ENCODE results near the gene MUTYH.
"Not testable (repeated sequence)": the region's sequence is repeated elsewhere in the genome, so short reads cannot be mapped to it uniquely, and the experiment has no call there.

The MUTYH gene

GRCh38 chr1:45339789-45340558 is at the start of gene MUTYH, which contains the start of gene TOE1:
Gene MUTYH (minus strand): TSS chr1:45340440. CDS start chr1:45334505, 5,935 bp downstream.
Gene TOE1 (plus strand): TSS chr1:45340170. CDS start chr1:45340253, 83 bp downstream.
- DNase-seq = peak; percentile 96

GRCh38 chr1:45386219-45386618 is 46.0 kb upstream of the MUTYH start:
- DNase-seq = no peak

DNA sequence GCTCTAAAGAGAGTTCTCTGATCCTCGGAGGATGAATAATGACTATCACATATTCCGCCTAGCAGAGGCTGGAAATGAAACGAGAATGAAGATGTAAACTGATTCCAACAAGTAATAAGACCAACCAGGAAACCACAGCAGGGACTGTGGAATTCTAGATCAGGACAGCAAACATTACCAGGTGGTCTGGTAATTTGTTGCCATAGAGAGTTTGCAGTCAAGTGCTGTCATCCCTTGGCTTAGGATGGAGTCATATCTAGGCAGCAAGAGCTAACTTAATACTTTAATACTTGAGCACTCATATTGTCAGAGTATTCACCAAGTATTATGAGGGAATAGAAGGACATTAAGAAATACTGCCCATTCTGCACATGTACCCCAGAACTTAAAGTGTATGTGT is 45.1 kb upstream of the MUTYH start:
- no peak for DNase-seq

- DNase-seq = not testable (repeated sequence)
Observed at GRCh38 chr1:45384213-45384612, 44.0 kb upstream of the MUTYH start.

- DNase-seq = no peak
Observed at GRCh38 chr1:45383191-45383590, 43.0 kb upstream of the MUTYH start.

- DNase-seq = no peak
Observed at GRCh38 chr1:45381243-45381642, 41.0 kb upstream of the MUTYH start.

- DNase-seq = no peak
Observed at GRCh38 chr1:45380730-45381129, 40.5 kb upstream of the MUTYH start.

- no peak for DNase-seq
Observed at GRCh38 chr1:45380125-45380524, 39.9 kb upstream of the MUTYH start.

- DNase-seq = no peak
Observed at GRCh38 chr1:45379524-45379923, 39.3 kb upstream of the MUTYH start.

DNA sequence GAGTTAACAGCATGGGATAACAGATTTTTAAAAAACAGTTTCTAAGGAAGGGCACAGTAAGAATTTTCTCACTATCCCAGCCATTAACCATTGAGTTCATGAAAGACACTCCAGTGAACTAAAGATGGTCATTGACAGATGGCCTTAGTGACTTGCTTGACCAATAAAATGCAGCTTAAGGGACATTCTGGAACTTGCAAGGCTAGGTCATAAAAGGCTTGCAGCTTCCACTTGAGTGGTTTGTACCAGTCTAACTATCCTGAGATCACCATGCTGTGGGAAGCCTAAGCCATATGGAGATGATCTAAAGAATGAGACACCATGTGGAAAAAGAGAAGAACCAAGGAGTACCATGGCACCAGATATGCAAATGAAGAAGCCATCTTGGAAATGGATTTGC is 37.9 kb upstream of the MUTYH start:
- DNase-seq = no peak

- DNase-seq = peak; percentile 20
Observed at GRCh38 chr1:45375104-45376090, 35.2 kb upstream of the MUTYH start.

DNA sequence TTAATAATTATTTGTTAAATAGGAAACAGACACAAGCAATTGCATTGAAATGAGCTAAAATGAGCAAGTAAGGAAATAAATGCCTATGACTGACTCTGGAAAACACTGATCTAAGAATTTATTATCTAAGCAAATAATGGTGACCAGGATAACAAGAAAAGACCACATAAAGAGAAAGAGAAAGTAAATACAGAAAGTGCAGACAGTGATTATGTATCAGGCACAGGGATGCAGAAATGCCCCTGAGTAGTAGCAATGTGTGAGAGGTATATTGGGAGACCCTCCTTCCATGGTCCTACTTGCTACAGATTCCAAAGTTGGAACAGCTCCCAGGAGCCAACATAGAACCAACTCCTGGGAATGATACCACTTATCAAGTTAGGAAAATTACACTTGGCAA is 33.3 kb upstream of the MUTYH start:
- DNase-seq = no peak

GRCh38 chr1:45370575-45370974 is 30.3 kb upstream of the MUTYH start:
- DNase-seq = no peak

DNA sequence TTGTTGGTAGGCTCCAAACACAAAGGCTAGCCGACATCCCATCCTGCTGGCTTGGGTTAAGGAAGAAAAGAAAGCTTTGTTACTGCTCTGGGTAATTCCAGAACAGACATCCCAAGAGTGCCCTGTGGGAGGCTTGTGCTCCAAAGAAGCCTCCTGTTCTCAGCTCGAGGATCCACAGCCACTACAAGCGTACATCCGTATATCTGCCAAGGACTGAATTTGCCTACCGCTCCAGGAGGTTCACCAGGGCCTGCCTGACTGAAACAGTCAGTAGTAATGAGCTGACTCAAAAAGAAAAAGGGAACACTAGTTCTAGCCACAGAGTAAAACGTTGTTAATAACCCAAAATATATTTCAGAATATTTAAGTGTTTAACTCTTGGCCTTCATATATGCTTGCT is 24.8 kb upstream of the MUTYH start:
- no peak for DNase-seq

DNA sequence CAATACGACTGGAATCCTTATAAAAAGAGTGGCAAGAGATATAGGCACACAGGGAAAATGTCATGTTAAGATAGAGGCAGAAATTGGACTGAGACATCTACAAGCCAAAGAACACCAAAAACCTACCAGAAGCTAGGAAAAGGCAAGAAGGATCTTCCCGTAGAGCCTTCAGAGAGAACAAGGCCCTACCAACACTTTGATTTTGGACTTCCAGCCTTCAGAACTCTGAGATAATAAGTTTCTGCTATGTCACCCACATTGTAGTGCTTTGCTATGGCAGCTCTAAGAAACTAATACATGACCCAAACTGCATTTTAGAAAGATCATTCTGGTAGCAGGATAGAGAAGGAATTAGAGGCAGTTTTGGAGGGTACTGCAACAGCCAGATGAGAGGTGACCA is 24.1 kb upstream of the MUTYH start:
- DNase-seq = no peak

DNA sequence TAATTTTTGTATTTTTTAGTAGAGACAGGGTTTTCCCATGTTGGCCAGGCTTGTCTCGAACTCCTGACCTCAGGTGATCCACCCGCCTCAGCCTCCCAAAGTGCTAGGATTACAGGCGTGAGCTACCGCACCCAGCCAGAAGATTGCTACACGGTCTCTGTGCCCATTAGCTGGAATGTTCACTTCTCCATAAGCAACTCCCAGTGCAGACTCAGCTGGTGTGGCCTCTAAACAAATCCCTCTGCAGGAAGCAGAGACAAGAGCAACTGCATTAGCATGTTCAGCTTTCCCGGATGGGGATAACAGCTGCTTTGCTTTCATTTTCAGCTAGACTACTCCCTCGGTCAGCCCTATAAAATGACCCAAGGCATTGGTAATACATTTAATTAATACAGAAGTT is 20.7 kb upstream of the MUTYH start:
- peak; percentile 28 for DNase-seq

DNA sequence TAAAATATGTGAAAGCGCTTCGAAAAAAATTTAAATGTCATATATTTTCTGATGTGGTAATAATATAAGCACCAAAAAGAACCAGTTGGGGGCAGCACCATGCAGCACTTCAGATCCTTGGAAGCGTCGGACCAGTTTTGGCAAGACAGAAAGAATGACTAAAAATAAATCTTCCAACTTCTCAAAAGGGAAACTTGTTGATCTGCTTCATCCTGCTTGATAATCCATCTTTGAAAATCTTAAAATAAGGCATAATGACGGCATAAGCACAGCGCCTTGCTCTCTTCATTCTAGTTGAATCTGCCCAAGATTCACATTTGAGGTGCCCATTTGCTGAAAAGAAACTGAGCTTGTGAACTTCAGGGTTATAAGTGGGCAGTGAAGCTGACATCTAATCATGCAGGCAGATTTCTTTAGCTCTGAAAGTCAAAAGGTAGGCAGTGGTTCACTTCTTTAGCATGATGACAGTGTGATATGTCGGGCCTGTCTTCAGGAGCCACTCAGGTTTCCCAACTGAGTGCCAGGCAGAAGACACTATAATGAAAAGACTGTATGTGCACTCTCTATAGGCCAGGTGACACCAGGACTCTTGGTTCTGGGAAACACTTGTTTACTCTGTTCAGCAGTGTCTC is 19.8 kb upstream of the MUTYH start:
- peak; percentile 82 for DNase-seq

DNA sequence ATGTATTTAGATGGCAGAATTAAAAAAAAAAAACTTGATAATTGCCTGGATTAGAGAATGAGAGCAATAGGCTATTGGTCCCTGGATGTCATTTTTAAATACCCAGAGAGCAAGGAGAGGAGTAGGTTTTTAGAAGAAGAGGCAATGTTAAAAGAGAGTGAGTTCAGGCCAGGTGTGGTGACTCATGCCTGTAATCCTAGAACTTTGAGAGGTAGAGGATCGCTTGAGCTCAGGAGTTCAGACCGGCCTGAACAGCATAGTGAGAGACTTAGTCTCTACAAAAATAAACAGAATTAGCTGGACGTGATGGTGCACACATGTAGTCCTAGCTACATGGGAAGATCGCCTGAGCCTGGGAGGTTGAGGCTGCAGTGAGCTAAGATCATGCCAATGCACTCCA is 15.9 kb upstream of the MUTYH start:
- no peak for DNase-seq

GRCh38 chr1:45355683-45356082 is 15.4 kb upstream of the MUTYH start:
- no peak for DNase-seq

GRCh38 chr1:45354838-45355237 is 14.6 kb upstream of the MUTYH start:
- DNase-seq = no peak

- no peak for DNase-seq
Observed at GRCh38 chr1:45353685-45354084, 13.4 kb upstream of the MUTYH start.

- no peak for DNase-seq
Observed at GRCh38 chr1:45351508-45351907, 11.3 kb upstream of the MUTYH start.

DNA sequence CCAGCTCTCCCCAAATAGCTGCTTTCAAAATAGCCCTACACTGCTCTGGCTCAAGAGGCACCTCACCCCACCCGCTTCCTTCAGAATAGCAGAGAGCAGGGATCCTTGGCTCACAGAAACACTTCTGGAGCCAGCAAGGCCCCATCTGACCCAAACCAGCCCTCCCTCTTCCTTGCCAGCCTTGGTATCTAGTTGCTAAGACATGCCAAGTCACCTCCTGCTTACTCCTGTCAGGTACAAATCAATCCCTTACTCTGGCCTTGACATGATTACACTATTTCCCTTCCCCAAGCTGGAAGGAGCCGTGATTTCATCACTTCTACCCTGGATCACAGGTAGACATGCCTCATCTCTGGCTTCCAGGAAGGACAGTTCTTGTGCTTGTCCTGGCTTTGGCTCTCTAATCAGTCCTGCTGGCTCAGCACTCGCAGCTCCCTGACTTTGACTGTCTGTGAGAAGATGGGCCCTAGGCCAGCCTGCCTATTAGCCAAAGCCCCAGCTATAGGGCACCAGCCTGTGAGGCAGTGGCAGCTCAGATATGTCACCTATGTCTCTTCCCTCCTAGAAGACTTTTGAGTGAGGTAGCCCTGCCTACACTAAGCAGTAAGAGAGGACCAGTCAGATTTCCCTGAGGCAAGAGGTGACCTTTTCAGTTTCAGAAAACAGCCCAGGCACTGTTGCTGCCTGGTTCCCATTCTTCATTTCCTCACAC is 8.9 kb upstream of the MUTYH start:
- DNase-seq = no peak

Measured in eye (tissue), 1 donor.